Measurements from ENCODE around the gene TMEM139.

Gene TMEM139

DNA sequence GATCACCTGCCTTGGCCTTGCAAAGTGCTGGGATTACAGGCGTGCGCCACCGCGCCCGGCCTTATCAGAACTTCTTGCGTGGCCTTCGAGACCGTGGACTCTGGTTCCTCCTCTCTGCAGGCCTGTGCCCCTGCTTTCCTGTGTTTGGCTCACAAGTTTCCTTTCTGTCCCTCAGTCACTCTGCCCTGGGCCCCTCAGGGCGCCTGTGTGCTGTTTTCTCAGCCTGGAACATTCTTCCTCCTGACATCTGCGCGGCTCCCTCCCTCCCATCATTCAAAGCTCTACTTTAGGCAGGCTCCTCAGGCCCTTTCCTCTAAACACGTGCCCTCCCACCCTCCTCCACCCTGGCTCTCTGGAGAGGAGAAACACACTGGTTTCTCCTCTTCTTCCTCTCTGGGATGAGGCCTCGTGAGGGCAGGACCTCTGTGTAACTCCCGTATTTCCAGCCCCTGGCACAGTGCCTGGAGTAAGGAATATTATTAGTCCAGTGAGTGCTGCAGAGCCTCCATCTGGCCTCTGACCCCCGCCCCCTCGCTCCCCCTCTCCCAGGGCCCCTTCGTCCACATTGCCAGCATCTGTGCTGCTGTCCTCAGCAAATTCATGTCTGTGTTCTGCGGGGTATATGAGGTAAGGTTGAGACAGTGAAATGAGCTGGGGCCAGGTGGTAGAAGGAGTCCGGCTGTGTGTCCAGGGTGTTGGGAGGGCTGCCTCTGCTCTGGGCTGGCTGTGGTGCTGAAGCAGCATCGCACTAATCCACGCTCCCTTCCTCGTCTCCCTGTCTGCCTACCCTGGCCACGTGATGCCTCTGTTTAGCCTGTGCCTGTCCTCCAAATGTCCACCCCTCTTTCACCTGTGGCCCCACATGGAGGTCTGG is 38.2 kb downstream of the TMEM139 start:
- Histone ChIP-seq H3K36me3 (ENCODE audit: control insufficient read depth in 2 of 2, insufficient read depth in 1 of 2, low read length in 2 of 2) (no peaks in the 10 kb centered on the region), H3K4me3 (ENCODE audit: low read depth, low read length) (no peak overlapping the region), H3K27ac (ENCODE audit: extremely low read depth, low read depth, low read length) (no peak overlapping the region), H3K4me1 (ENCODE audit: control insufficient read depth, insufficient read depth, low read length) (no peaks in the 10 kb centered on the region), H3K9me3 (ENCODE audit: control insufficient read depth, insufficient read depth, low read depth, low read length) (no peaks in the 10 kb centered on the region)
- ChIA-PET CTCF (interaction anchor here (0.7 to 1.6 kb wide), 2 partner anchors 24 to 600 kb away, joined by 3 read pairs; no protein-coding TSS in a partner anchor), POLR2A (no interaction called here)
- TF ChIP-seq ZNF155 (tag by site-specific recombination; IDR thresholded peaks at IDR 0.05): no peak
- TF ChIP-seq ZIC2 (tag by site-specific recombination; IDR thresholded peaks at IDR 0.05): no peak
- TF ChIP-seq ZNF184 (tag by site-specific recombination; IDR thresholded peaks at IDR 0.05): no peak
- TF ChIP-seq CTCF (tag by site-specific recombination; IDR thresholded peaks at IDR 0.05): no peak
- TF ChIP-seq BCL11B (tag by site-specific recombination; IDR thresholded peaks at IDR 0.05; ENCODE audit: low read depth): no peak
- TF ChIP-seq OVOL3 (tag by site-specific recombination; IDR thresholded peaks at IDR 0.05): no peak
- no peak for TF ChIP-seq ZNF416 (tag by site-specific recombination; IDR thresholded peaks at IDR 0.05)
- no peak for TF ChIP-seq ZNF211 (tag by site-specific recombination; IDR thresholded peaks at IDR 0.05; ENCODE audit: low read depth)
- no peak for TF ChIP-seq ZNF664 (tag by site-specific recombination; IDR thresholded peaks at IDR 0.05)
- TF ChIP-seq ZNF133 (tag by site-specific recombination; IDR thresholded peaks at IDR 0.05): no peak
- TF ChIP-seq ZNF391 (tag by site-specific recombination; IDR thresholded peaks at IDR 0.05; ENCODE audit: borderline replicate concordance, low read depth): no peak
- TF ChIP-seq ZNF292 (tag by site-specific recombination; IDR thresholded peaks at IDR 0.05; ENCODE audit: borderline replicate concordance, low read depth): no peak
- TF ChIP-seq ZNF624 (tag by site-specific recombination; IDR thresholded peaks at IDR 0.05): no peak
- no peak for TF ChIP-seq ZBTB20 (tag by site-specific recombination; IDR thresholded peaks at IDR 0.05)
- no peak for TF ChIP-seq YY2 (tag by site-specific recombination; IDR thresholded peaks at IDR 0.05)
- TF ChIP-seq ZNF623 (tag by site-specific recombination; IDR thresholded peaks at IDR 0.05): no peak

- H3K4me1 ChIP-seq (ENCODE audit: control insufficient read depth, insufficient read depth, low read length): no peaks in the 10 kb centered on the region
- no peak overlapping the region for H3K27ac ChIP-seq (ENCODE audit: extremely low read depth, low read depth, low read length)
- CTCF ChIA-PET: interaction anchor here (0.6 to 1.6 kb wide), 3 partner anchors 24 to 599 kb away, joined by 3 read pairs; no protein-coding TSS in a partner anchor
- POLR2A ChIA-PET: no interaction called here
- TF ChIP-seq ZNF776 (tag by site-specific recombination; IDR thresholded peaks at IDR 0.05; ENCODE audit: borderline replicate concordance): no peak
- TF ChIP-seq SCRT2 (tag by site-specific recombination; IDR thresholded peaks at IDR 0.05): no peak
- TF ChIP-seq, protein P1, sequence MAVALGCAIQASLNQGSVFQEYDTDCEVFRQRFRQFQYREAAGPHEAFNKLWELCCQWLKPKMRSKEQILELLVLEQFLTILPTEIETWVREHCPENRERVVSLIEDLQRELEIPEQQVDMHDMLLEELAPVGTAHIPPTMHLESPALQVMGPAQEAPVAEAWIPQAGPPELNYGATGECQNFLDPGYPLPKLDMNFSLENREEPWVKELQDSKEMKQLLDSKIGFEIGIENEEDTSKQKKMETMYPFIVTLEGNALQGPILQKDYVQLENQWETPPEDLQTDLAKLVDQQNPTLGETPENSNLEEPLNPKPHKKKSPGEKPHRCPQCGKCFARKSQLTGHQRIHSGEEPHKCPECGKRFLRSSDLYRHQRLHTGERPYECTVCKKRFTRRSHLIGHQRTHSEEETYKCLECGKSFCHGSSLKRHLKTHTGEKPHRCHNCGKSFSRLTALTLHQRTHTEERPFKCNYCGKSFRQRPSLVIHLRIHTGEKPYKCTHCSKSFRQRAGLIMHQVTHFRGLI (tag by site-specific recombination; IDR thresholded peaks at IDR 0.05): no peak
- TF ChIP-seq ZNF175 (tag by site-specific recombination; IDR thresholded peaks at IDR 0.05): no peak
- peak; percentile 14; the same call in 1 of the 2 replicates for TF ChIP-seq EGR2 (tag by site-specific recombination; IDR thresholded peaks at IDR 0.05; ENCODE audit: low read depth)
- no peak for TF ChIP-seq ZNF621 (tag by site-specific recombination; IDR thresholded peaks at IDR 0.05)
- TF ChIP-seq ZIC2 (tag by site-specific recombination; IDR thresholded peaks at IDR 0.05): no peak
- no peak for TF ChIP-seq FEZF1 (tag by site-specific recombination; IDR thresholded peaks at IDR 0.05)
- TF ChIP-seq ZSCAN30 (tag by site-specific recombination; IDR thresholded peaks at IDR 0.05): no peak
- H3K4me3 ChIP-seq (ENCODE audit: low read depth, low read length): no peak overlapping the region
- H3K36me3 ChIP-seq (ENCODE audit: control insufficient read depth in 2 of 2, insufficient read depth in 1 of 2, low read length in 2 of 2): no peaks in the 10 kb centered on the region
- no peaks in the 10 kb centered on the region for H3K9me3 ChIP-seq (ENCODE audit: control insufficient read depth, insufficient read depth, low read depth, low read length)
Observed at GRCh38 chr7:143323653-143324052, 38.9 kb downstream of the TMEM139 start.

Data from HEK293 (cell line).